ENCODE results near the gene MYO5B.

The MYO5B gene

DNA sequence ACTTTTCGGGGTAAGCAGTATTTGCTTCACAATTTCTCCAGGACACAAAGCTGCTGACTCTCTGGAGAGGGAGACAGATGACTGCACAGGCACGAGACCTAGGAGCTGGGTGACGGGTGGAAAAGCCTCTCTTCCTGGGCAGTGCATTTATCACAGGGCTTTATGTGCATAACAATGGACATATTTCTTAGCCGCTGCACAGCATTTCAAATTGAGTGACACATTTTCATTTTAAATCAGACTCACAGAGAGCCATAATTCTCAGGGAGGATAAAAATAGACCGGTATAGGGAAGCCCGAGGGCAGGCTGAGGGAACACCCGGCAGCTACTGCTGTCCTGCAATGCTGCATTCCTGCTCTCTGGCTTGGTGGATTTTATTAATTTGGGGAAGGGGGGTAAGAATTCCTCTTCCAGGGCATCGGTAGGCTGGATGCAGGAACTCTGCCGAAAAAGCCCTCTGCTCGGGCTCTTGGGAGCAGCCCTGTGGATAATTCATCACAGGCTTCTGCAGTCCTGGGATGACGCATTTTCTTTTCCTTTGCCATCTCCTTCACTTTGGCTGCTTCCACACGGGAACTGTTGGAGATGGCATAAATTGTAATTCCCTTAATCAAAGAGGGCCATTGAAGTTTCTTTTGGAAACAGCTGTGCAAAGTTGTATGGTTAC is 273.5 kb downstream of the MYO5B start:
- Histone ChIP-seq H3K9me3 (replicated peaks in 1 of 2; ENCODE audit: control insufficient read depth in 2 of 2, insufficient read depth in 1 of 2, low read depth in 1 of 2, low read length in 2 of 2) (no peaks in the 10 kb centered on the region), H2BK120ac (ENCODE audit: low read depth, low read length) (no peak overlapping the region), H3K4me1 (ENCODE audit: control insufficient read depth in 2 of 2, insufficient read depth in 1 of 2, low read depth in 1 of 2, low read length in 2 of 2) (peaks cover 8 to 10% of the 10 kb centered on the region in 2 donors), H3K36me3 (replicated peaks in 1 of 2; ENCODE audit: control insufficient read depth in 2 of 2, insufficient read depth in 2 of 2, low read length in 2 of 2) (no peaks in the 10 kb centered on the region), H3K18ac (ENCODE audit: low read length) (no peak overlapping the region), H4K91ac (ENCODE audit: low read depth, low read length, poor library complexity) (no peak overlapping the region), H3K23ac (ENCODE audit: low read depth, low read length, poor library complexity) (no peak overlapping the region), H3K9ac (ENCODE audit: low read depth, low read length, poor library complexity) (no peak overlapping the region), H3K27me3 (ENCODE audit: control insufficient read depth in 3 of 3, insufficient read depth in 3 of 3, low read depth in 1 of 3, low read length in 3 of 3) (peaks cover 0 to 8% (median 0%) of the 10 kb centered on the region in 3 experiments), H2BK15ac (ENCODE audit: low read length) (no peak overlapping the region), H4K8ac (ENCODE audit: low read depth, low read length) (no peak overlapping the region), H2AFZ (ENCODE audit: low read length) (no peak overlapping the region), H2AK5ac (ENCODE audit: low read depth, low read length) (no peak overlapping the region), H3K4me3 (ENCODE audit: low read length in 2 of 2) (no peak overlapping the region), H2BK5ac (ENCODE audit: low read length) (no peak overlapping the region), H2BK12ac (ENCODE audit: low read length) (no peak overlapping the region), H3K27ac (replicated peaks; ENCODE audit: low read length) (no peak overlapping the region), H3K4ac (ENCODE audit: low read length) (no peak overlapping the region), H3K79me1 (ENCODE audit: low read depth, low read length) (no peaks in the 10 kb centered on the region), H3K14ac (ENCODE audit: low read length) (no peak overlapping the region), H3K4me2 (ENCODE audit: insufficient read depth, low read length, poor library complexity, severe bottlenecking) (no peak overlapping the region)
- no CpG with 5 or more reads among the region's 12 CpGs for WGBS, 2 donors (ENCODE audit: extremely low coverage in 2 of 2, insufficient read length in 2 of 2, insufficient replicate concordance in 1 of 2)
- no peak for DNase-seq (ENCODE audit: low spot score)

DNA sequence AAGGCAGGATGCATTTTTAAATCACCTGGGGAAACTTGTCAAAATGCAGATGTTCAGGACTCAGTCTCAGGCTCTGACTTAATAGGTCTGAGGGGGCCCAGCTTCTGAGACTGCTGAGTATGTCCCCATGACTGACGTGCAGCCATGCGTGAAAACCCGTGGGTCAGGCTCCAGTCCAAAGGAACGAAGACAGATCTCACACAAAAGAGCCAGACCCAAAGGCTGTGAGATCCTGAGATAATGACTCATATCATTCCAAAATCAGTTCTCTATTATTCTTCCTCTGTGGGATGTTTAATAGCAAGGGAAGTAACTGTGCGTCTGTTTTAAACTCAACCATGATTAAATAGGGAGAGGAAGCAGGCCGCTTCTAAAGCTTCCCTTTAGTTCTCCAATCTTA is 274.2 kb downstream of the MYO5B start:
- H2AK5ac ChIP-seq (ENCODE audit: low read depth, low read length), result no peak overlapping the region
- H3K27ac ChIP-seq (replicated peaks; ENCODE audit: low read length), result peak overlapping the region; percentile 53

GRCh38 chr18:49917742-49918141 is 277.2 kb downstream of the MYO5B start:
- Histone ChIP-seq H2BK120ac (ENCODE audit: low read depth, low read length) (no peak overlapping the region), H3K18ac (ENCODE audit: low read length) (no peak overlapping the region), H2AK5ac (ENCODE audit: low read depth, low read length) (no peak overlapping the region), H3K14ac (ENCODE audit: low read length) (no peak overlapping the region), H3K27ac (replicated peaks; ENCODE audit: low read length) (no peak overlapping the region), H2BK15ac (ENCODE audit: low read length) (no peak overlapping the region), H3K9ac (ENCODE audit: low read depth, low read length, poor library complexity) (no peak overlapping the region), H2AFZ (ENCODE audit: low read length) (no peak overlapping the region), H3K4ac (ENCODE audit: low read length) (no peak overlapping the region), H2BK12ac (ENCODE audit: low read length) (no peak overlapping the region), H4K91ac (ENCODE audit: low read depth, low read length, poor library complexity) (no peak overlapping the region), H3K4me2 (ENCODE audit: insufficient read depth, low read length, poor library complexity, severe bottlenecking) (no peak overlapping the region), H3K79me1 (ENCODE audit: low read depth, low read length) (no peaks in the 10 kb centered on the region), H2BK5ac (ENCODE audit: low read length) (no peak overlapping the region), H3K36me3 (replicated peaks in 1 of 2; ENCODE audit: control insufficient read depth in 2 of 2, insufficient read depth in 2 of 2, low read length in 2 of 2) (no peaks in the 10 kb centered on the region), H3K4me3 (ENCODE audit: low read length in 2 of 2) (peak overlapping the region in 1 of 2 donors; percentile 5), H3K4me1 (ENCODE audit: control insufficient read depth in 2 of 2, insufficient read depth in 1 of 2, low read depth in 1 of 2, low read length in 2 of 2) (peaks cover 5 to 10% of the 10 kb centered on the region in 2 donors), H3K27me3 (ENCODE audit: control insufficient read depth in 3 of 3, insufficient read depth in 3 of 3, low read depth in 1 of 3, low read length in 3 of 3) (no peaks in the 10 kb centered on the region), H3K9me3 (replicated peaks in 1 of 2; ENCODE audit: control insufficient read depth in 2 of 2, insufficient read depth in 1 of 2, low read depth in 1 of 2, low read length in 2 of 2) (no peaks in the 10 kb centered on the region), H4K8ac (ENCODE audit: low read depth, low read length) (no peak overlapping the region), H3K23ac (ENCODE audit: low read depth, low read length, poor library complexity) (no peak overlapping the region)
- DNase-seq (ENCODE audit: low spot score), result no peak
- no CpG with 5 or more reads among the region's 5 CpGs for WGBS, 2 donors (ENCODE audit: extremely low coverage in 2 of 2, insufficient read length in 2 of 2, insufficient replicate concordance in 1 of 2)

More for the DNA sequence above, 274.2 kb downstream of the MYO5B start:
- no peak overlapping the region for H3K4me3 ChIP-seq (ENCODE audit: low read length in 2 of 2)
- H3K9me3 ChIP-seq (replicated peaks in 1 of 2; ENCODE audit: control insufficient read depth in 2 of 2, insufficient read depth in 1 of 2, low read depth in 1 of 2, low read length in 2 of 2), result no peaks in the 10 kb centered on the region
- H3K9ac ChIP-seq (ENCODE audit: low read depth, low read length, poor library complexity), result no peak overlapping the region
- H2BK12ac ChIP-seq (ENCODE audit: low read length), result no peak overlapping the region
- H3K4me1 ChIP-seq (ENCODE audit: control insufficient read depth in 2 of 2, insufficient read depth in 1 of 2, low read depth in 1 of 2, low read length in 2 of 2), result peaks cover 5 to 10% of the 10 kb centered on the region in 2 donors
- WGBS, 2 donors (ENCODE audit: extremely low coverage in 2 of 2, insufficient read length in 2 of 2, insufficient replicate concordance in 1 of 2), result no CpG with 5 or more reads among the region's 6 CpGs
- DNase-seq (ENCODE audit: low spot score), result peak; percentile 17
- no peak overlapping the region for H3K4me2 ChIP-seq (ENCODE audit: insufficient read depth, low read length, poor library complexity, severe bottlenecking)
- H3K14ac ChIP-seq (ENCODE audit: low read length), result no peak overlapping the region
- H4K8ac ChIP-seq (ENCODE audit: low read depth, low read length), result no peak overlapping the region
- no peaks in the 10 kb centered on the region for H3K36me3 ChIP-seq (replicated peaks in 1 of 2; ENCODE audit: control insufficient read depth in 2 of 2, insufficient read depth in 2 of 2, low read length in 2 of 2)
- no peak overlapping the region for H2BK15ac ChIP-seq (ENCODE audit: low read length)
- H2BK5ac ChIP-seq (ENCODE audit: low read length), result no peak overlapping the region
- H2BK120ac ChIP-seq (ENCODE audit: low read depth, low read length), result no peak overlapping the region
- peaks cover 0 to 8% (median 0%) of the 10 kb centered on the region in 3 experiments for H3K27me3 ChIP-seq (ENCODE audit: control insufficient read depth in 3 of 3, insufficient read depth in 3 of 3, low read depth in 1 of 3, low read length in 3 of 3)
- no peak overlapping the region for H4K91ac ChIP-seq (ENCODE audit: low read depth, low read length, poor library complexity)
- no peak overlapping the region for H3K4ac ChIP-seq (ENCODE audit: low read length)
- H3K79me1 ChIP-seq (ENCODE audit: low read depth, low read length), result no peaks in the 10 kb centered on the region
- H3K18ac ChIP-seq (ENCODE audit: low read length), result no peak overlapping the region
- no peak overlapping the region for H3K23ac ChIP-seq (ENCODE audit: low read depth, low read length, poor library complexity)
- no peak overlapping the region for H2AFZ ChIP-seq (ENCODE audit: low read length)

DNA sequence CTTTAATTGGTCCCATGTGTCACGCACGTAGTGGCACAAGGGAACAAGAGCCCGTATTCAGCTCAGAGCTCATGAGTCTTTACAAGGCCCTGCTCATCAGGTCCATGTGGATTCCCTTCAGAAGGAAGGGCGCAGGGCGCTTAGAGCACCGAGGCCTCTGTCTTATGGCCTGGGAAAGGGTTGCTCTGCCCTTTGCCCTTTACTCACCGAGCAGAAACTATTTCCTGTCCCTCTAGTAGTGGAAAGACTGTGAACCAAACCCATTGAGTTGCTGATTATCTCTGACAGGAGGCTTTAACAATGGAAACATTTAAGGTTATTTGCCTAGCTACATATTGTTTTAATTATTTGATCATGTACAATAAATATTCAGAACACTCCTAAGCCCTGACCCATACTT is 279.6 kb downstream of the MYO5B start:
- Histone ChIP-seq H2AFZ (ENCODE audit: low read length) (no peak overlapping the region), H3K14ac (ENCODE audit: low read length) (no peak overlapping the region), H4K8ac (ENCODE audit: low read depth, low read length) (no peak overlapping the region), H3K4me1 (ENCODE audit: control insufficient read depth in 2 of 2, insufficient read depth in 1 of 2, low read depth in 1 of 2, low read length in 2 of 2) (peaks cover 3 to 6% of the 10 kb centered on the region in 2 donors), H3K18ac (ENCODE audit: low read length) (no peak overlapping the region), H3K27ac (replicated peaks; ENCODE audit: low read length) (no peak overlapping the region), H2BK120ac (ENCODE audit: low read depth, low read length) (no peak overlapping the region), H2BK15ac (ENCODE audit: low read length) (no peak overlapping the region), H3K79me1 (ENCODE audit: low read depth, low read length) (no peaks in the 10 kb centered on the region), H3K4ac (ENCODE audit: low read length) (no peak overlapping the region), H3K4me2 (ENCODE audit: insufficient read depth, low read length, poor library complexity, severe bottlenecking) (no peak overlapping the region), H3K27me3 (ENCODE audit: control insufficient read depth in 3 of 3, insufficient read depth in 3 of 3, low read depth in 1 of 3, low read length in 3 of 3) (no peaks in the 10 kb centered on the region), H3K9ac (ENCODE audit: low read depth, low read length, poor library complexity) (no peak overlapping the region), H3K23ac (ENCODE audit: low read depth, low read length, poor library complexity) (no peak overlapping the region), H2AK5ac (ENCODE audit: low read depth, low read length) (no peak overlapping the region), H4K91ac (ENCODE audit: low read depth, low read length, poor library complexity) (no peak overlapping the region), H3K36me3 (replicated peaks in 1 of 2; ENCODE audit: control insufficient read depth in 2 of 2, insufficient read depth in 2 of 2, low read length in 2 of 2) (no peaks in the 10 kb centered on the region), H2BK12ac (ENCODE audit: low read length) (no peak overlapping the region), H3K4me3 (ENCODE audit: low read length in 2 of 2) (no peak overlapping the region), H3K9me3 (replicated peaks in 1 of 2; ENCODE audit: control insufficient read depth in 2 of 2, insufficient read depth in 1 of 2, low read depth in 1 of 2, low read length in 2 of 2) (peaks cover 0 to 5% of the 10 kb centered on the region in 2 donors), H2BK5ac (ENCODE audit: low read length) (no peak overlapping the region)
- no CpG with 5 or more reads among the region's 7 CpGs for WGBS, 2 donors (ENCODE audit: extremely low coverage in 2 of 2, insufficient read length in 2 of 2, insufficient replicate concordance in 1 of 2)
- no peak for DNase-seq (ENCODE audit: low spot score)
